Measurements from ENCODE around the gene ZNF789. TPM values are rescaled to one million over a fixed set of nuclear protein-coding genes. Genes with fewer than 3 reads are reported as not detected.

The ZNF789 gene
- total and polyA plus RNA-seq, 10 of the 15 experiments (the other 5 are each of a cell fraction or from before 2014, with no cell fraction given) = 5.6 to 44.6 (median 21.3) TPM

- no peak overlapping the region for H3K4me2 ChIP-seq (ENCODE audit: control insufficient read depth, insufficient read depth)
- no peak for TF ChIP-seq YY1 (IDR thresholded peaks at IDR 0.05; ENCODE audit: low read depth, low read length)
- TF ChIP-seq MYC (IDR thresholded peaks at IDR 0.05; ENCODE audit: insufficient read depth, insufficient read length, insufficient replicate concordance, low read length, severe bottlenecking) = no peak
- TF ChIP-seq RELA (IDR thresholded peaks at IDR 0.05; ENCODE audit: borderline replicate concordance, partially characterized antibody) = no peak
- TF ChIP-seq HDAC6 (IDR thresholded peaks at IDR 0.05; ENCODE audit: unreplicated experiment) = no peak
- TF ChIP-seq WRNIP1 (IDR thresholded peaks at IDR 0.05; ENCODE audit: borderline replicate concordance, low read depth, low read length) = no peak
- no peak for TF ChIP-seq MEF2B (IDR thresholded peaks at IDR 0.05; ENCODE audit: partially characterized antibody, poor library complexity, severe bottlenecking)
- TF ChIP-seq PKNOX1 (IDR thresholded peaks at IDR 0.05) = no peak
- TF ChIP-seq RAD21 (IDR thresholded peaks at IDR 0.05; ENCODE audit: insufficient read depth, low read depth, low read length) = no peak
- TF ChIP-seq BCL3 (IDR thresholded peaks at IDR 0.05; ENCODE audit: borderline replicate concordance, insufficient read depth, low read depth, low read length, poor library complexity, severe bottlenecking) = no peak
- no peak for TF ChIP-seq NFYB (IDR thresholded peaks at IDR 0.05; ENCODE audit: insufficient read depth, low read depth, low read length)
- no peak for TF ChIP-seq USF2 (IDR thresholded peaks at IDR 0.05; ENCODE audit: borderline replicate concordance, low read depth, low read length)
- no peak for TF ChIP-seq E4F1 (IDR thresholded peaks at IDR 0.05; ENCODE audit: borderline replicate concordance, partially characterized antibody)
- TF ChIP-seq SMAD5 (IDR thresholded peaks at IDR 0.05; ENCODE audit: low read depth) = no peak
- TF ChIP-seq TCF12 (IDR thresholded peaks at IDR 0.05; ENCODE audit: low read depth, low read length) = no peak
- DNase-seq (ENCODE audit: low read depth, low spot score) = no peak
- no peaks in the 10 kb centered on the region for H3K27me3 ChIP-seq (replicated peaks in 1 of 2; ENCODE audit: control insufficient read depth in 2 of 2, insufficient read depth in 2 of 2, low read length in 1 of 2)
- peaks cover 20% of the 10 kb centered on the region for H3K79me2 ChIP-seq (ENCODE audit: control insufficient read depth, insufficient read depth, low read length)
- ChIA-PET RAD21 (ENCODE audit: unreplicated experiment) (no interaction called here), CTCF (interaction anchor here (0.6 kb wide), 1 partner anchor 21 kb away, joined by 3 read pairs; no protein-coding TSS in a partner anchor), POLR2A (no interaction called here), SMC1A (ENCODE audit: uncharacterized antibody, unreplicated experiment) (interaction anchor here (0.7 kb wide), 1 partner anchor 29 kb away, joined by 3 read pairs; no protein-coding TSS in a partner anchor)
- 82% methylated on average over 6 of the region's 6 CpGs for WGBS (ENCODE audit: insufficient coverage, insufficient replicate concordance, low lambda C conversion rate, missing lambda C conversion rate)
- FAIRE-seq = no peak
- H3K4me1 ChIP-seq (ENCODE audit: control insufficient read depth, insufficient read depth, low read length) = no peaks in the 10 kb centered on the region
- H3K27ac ChIP-seq (ENCODE audit: control insufficient read depth, insufficient read depth) = no peak overlapping the region
- in situ Hi-C loops (cut with MboI) (no loop called here), intact Hi-C loops (cut with micrococcal nuclease; ENCODE audit: unreplicated experiment) (no loop called here)
- no peak overlapping the region for H2AFZ ChIP-seq (ENCODE audit: control insufficient read depth, low read depth, low read length)
- H4K20me1 ChIP-seq (ENCODE audit: control insufficient read depth, insufficient read depth) = no peaks in the 10 kb centered on the region
- H3K9me3 ChIP-seq (replicated peaks; ENCODE audit: control insufficient read depth, insufficient read depth, low read length) = no peaks in the 10 kb centered on the region
- no peak overlapping the region for H3K4me3 ChIP-seq
- BruUV-seq (replicated peaks) = no TSS peak
- no peak overlapping the region for H3K9ac ChIP-seq (ENCODE audit: control insufficient read depth, insufficient read depth, low read length)
- H3K36me3 ChIP-seq (ENCODE audit: control insufficient read depth in 2 of 2, insufficient read depth in 2 of 2, low read length in 1 of 2) = peaks cover 34 to 36% of the 10 kb centered on the region in 2 experiments
- ATAC-seq = no peak
Observed at GRCh38 chr7:99457050-99457649, 15.5 kb upstream of the ZNF789 start.
